Right lobe of liver (tissue), 4 donors: Measurements from ENCODE around the gene SLC8A1.

Source experiments
- POLR2A ChIP-seq: fragments of 450-650 bp; IDR thresholded peaks from one replicate; pipeline ENCODE4 v1.6.1; 2017; ENCODE audit warnings: antibody characterized with exemption, mild to moderate bottlenecking
- TF ChIP-seq, protein P1 (sequence below), 4 donors: fragments of 200-600 bp in 3 of 4; fragments of 450-650 bp in 1 of 4; IDR thresholded peaks; one replicate each; pipeline versions ENCODE4 v1.5.1 to v1.8.0; 2016 to 2022; ENCODE audit warnings: antibody characterized with exemption in 4 of 4, mild to moderate bottlenecking in 2 of 4
- donor health status: DM: no; HTN: no; CAD: no.
- donor health status: DM: no; HTN: no; CAD: no.
- donor health status: DM: no; HTN: yes; CAD: no.

DNA sequence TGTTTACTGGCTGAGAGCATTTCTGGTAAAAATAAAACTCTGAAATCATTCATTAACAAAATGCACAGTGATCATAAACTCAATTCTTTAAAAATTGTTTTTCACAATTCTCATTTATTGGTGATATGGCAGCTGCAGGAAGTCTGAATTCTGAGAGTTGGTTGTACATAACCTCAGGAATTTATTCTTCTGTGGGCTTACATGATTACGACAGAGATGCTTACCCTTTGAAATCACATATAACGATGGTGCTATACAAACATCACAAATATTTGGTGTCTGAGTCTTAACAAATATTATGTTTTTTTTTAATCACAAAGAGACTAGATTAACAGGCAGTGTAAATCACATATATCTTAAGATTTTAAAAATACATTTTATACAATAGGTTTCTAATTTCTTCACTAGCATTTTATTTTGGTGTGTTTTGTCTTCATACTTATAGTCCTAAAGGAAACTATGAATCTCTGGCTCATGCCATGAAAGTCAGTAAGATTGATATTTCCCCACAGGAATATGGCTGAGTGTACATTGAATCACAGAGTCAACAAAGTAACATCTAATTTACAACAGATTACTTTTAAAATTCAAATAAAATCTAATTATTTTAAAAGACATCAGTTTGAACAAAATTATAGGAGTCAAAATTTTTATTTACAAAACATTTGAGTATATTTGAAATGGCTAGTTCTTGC is 354.1 kb downstream of the SLC8A1 start:
- TF ChIP-seq, protein P1, sequence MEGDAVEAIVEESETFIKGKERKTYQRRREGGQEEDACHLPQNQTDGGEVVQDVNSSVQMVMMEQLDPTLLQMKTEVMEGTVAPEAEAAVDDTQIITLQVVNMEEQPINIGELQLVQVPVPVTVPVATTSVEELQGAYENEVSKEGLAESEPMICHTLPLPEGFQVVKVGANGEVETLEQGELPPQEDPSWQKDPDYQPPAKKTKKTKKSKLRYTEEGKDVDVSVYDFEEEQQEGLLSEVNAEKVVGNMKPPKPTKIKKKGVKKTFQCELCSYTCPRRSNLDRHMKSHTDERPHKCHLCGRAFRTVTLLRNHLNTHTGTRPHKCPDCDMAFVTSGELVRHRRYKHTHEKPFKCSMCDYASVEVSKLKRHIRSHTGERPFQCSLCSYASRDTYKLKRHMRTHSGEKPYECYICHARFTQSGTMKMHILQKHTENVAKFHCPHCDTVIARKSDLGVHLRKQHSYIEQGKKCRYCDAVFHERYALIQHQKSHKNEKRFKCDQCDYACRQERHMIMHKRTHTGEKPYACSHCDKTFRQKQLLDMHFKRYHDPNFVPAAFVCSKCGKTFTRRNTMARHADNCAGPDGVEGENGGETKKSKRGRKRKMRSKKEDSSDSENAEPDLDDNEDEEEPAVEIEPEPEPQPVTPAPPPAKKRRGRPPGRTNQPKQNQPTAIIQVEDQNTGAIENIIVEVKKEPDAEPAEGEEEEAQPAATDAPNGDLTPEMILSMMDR (IDR thresholded peaks at IDR 0.05), result no peak
- TF ChIP-seq POLR2A, result no peak
